HG03342 (cell line): Measurements from ENCODE around the gene CHRM4.

Source experiments
- ATAC-seq: cut with Tn5 transposase; IDR thresholded peaks from one replicate; pipeline ENCODE4 v1.9.1; 2021; ENCODE audit warnings: mild to moderate bottlenecking, moderate library complexity; ENCODE audit not compliant: unreplicated experiment

CHRM4 gene

GRCh38 chr11:46404476-46405017 lies 13.0 kb upstream of the CHRM4 start:
- ATAC-seq: no peak

- no peak for ATAC-seq
These were observed 11.7 kb upstream of the CHRM4 start for GRCh38 chr11:46402957-46403902.

GRCh38 chr11:46397526-46397925 lies 6.0 kb upstream of the CHRM4 start:
- no peak for ATAC-seq

- ATAC-seq: no peak
These were observed 2.2 kb upstream of the CHRM4 start for GRCh38 chr11:46393759-46394158.

GRCh38 chr11:46393231-46393616 lies 1.6 kb upstream of the CHRM4 start:
- ATAC-seq: no peak

- ATAC-seq: peak; percentile 68
These were observed 1.1 kb upstream of the CHRM4 start for GRCh38 chr11:46392421-46393230.

GRCh38 chr11:46391186-46391577 lies 394 bp downstream of the CHRM4 start:
- no peak for ATAC-seq

- ATAC-seq: no peak
These were observed 1.0 kb downstream of the CHRM4 start for GRCh38 chr11:46390331-46391171.

- ATAC-seq: peak; percentile 41
These were observed 1.9 kb downstream of the CHRM4 start for GRCh38 chr11:46389450-46390330.

GRCh38 chr11:46388619-46389449 lies 2.7 kb downstream of the CHRM4 start:
- ATAC-seq: no peak

GRCh38 chr11:46387919-46388618 lies 3.5 kb downstream of the CHRM4 start:
- no peak for ATAC-seq

- no peak for ATAC-seq
These were observed 4.1 kb downstream of the CHRM4 start for GRCh38 chr11:46387456-46387855.

GRCh38 chr11:46386674-46387073 lies 4.9 kb downstream of the CHRM4 start:
- ATAC-seq: no peak

GRCh38 chr11:46386005-46386578 lies 5.5 kb downstream of the CHRM4 start:
- ATAC-seq: no peak

- no peak for ATAC-seq
These were observed 6.2 kb downstream of the CHRM4 start for GRCh38 chr11:46385169-46386004.

- no peak for ATAC-seq
These were observed 7.4 kb downstream of the CHRM4 start for GRCh38 chr11:46383974-46384701.
